GM18502 (cell line): Measurements from ENCODE around the gene RGS17.
"Not testable (repeated sequence)": the region's sequence is repeated elsewhere in the genome, so short reads cannot be mapped to it uniquely, and the experiment has no call there.

Experiments
- ATAC-seq: cut with Tn5 transposase; IDR thresholded peaks from one replicate; pipeline ENCODE4 v1.9.1; 2021; ENCODE audit warnings: mild to moderate bottlenecking; ENCODE audit not compliant: unreplicated experiment, poor library complexity

RGS17 gene

DNA sequence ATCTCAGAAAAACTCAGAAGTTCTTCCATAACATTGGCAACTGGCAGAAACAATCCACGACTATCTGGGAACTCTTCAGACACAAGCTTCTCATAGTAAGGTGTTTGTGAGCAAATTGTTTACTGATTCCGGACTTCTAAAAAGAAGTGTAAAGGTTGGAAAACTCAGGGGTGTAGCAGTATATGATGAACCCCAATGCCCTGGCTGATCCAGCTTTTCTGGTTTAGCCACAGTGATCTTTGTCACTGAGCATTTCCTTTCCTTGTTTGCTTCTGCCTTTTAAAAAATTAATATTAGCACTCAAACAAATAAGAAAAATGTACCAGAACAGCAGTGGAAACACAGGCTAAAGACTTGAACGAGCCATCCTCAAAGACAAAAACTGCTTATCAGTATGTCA is 4.9 kb downstream of the RGS17 start:
- ATAC-seq = no peak

DNA sequence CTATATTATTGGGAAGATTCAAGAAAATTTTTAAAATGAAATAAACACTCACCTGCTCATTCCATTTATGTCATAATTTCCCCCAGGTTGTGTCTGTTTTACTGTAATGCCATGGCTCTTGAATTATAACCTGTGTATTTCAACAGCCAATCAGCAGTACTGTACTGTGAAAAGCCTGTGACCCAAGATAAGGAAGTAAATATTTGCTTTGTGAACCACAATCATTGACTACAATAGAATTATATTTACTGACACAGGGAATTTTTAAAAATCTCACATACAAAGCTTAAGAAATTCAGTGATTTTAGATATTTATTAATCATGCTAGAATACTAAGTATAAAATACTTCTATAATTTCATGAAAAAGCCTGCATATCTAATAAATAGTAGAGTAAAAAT is 6.0 kb downstream of the RGS17 start:
- ATAC-seq = no peak

DNA sequence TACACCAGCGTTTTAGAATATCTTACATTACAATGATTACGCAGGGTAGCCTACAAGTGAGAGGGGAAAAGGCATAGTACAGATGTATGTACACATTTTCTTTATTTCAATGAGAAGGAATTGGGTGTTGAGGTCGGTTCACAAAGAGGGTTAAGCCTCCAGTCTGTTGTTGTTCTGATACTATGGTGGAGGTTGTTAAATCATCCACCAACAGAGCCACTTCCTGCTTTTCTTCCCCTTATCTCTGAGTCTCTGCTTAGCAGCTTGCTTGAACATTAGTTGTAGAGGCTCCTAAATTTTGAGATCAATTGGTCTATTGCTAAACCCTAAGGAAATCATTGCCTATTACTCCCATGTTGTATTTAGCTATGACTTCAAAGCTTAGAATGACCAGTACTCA is 7.3 kb downstream of the RGS17 start:
- peak; percentile 62 for ATAC-seq

DNA sequence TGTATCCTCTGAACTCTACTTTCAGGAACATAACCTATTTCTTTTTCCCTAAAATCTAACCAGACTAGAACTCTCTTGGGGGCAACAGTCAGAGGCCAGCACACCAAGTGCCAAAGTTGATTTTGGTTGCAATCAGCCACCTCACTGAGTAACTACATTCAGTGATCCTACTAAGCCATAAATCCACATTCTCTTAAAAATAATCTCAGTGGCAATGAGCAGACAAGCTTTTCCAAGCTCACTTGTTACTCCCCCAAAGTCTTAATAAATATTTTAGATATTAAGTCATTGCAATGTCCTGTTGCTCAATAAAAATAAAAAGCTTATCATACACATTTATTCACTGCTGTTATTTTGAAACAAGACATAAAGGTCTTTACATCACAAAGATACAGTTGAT is 9.8 kb downstream of the RGS17 start:
- no peak for ATAC-seq

DNA sequence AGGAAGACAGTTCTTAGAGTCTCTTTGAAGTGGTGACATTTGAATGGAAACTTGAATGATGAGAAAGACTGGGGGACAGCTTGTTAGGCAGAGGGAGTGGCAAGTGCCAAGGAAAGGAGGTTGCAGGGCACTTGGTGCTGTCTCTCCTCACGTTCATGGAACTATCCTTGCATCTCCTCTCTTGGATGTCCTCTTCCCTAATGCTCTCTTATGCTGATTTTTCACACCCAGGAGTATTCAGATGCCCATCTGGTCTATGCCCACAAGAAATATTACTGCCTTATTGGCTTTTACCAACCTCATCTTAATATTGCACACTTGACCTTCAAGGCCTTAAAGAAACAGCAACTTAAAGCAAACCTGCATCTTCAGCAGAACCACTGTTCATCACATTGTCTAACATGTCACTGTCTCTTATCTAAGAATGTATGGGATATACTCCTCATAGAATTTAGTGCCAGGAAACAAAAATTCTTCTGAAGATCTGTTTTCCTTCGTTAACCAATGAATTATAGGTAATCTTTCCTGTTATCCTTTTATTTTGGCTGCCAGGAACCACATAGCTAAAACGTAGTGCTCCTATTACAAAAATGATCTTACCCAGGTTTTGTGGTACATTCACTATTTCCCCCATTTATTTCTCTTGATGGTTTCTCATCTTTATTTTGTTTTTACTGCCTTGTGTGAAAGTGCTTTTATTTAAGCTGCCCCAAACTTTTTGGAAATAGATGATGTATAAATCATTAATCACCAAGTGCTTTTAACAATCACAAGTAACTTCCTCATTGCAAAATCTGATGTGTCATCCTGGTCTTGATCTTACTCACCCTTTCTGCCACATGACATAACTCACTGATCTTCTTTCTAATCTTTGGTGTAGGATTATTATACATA is 12.8 kb downstream of the RGS17 start:
- peak; percentile 99 for ATAC-seq

DNA sequence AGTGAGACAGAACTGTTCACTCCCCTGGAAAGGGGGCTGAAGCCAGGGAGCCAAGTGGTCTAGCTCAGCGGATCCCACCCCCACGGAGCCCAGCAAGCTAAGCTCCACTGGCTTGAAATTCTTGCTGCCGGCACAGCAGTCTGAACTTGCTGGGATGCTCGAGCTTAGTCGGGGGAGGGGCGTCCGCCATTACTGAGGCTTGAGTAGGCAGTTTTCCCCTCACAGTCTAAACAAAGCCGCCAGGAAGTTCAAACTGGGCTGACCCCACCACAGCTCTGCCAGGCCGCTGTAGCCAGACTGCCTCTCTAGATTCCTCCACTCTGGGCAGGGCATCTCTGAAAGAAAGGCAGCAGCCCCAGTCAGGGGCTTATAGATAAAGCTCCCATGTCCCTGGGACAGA is 20.0 kb downstream of the RGS17 start:
- not testable (repeated sequence) for ATAC-seq

DNA sequence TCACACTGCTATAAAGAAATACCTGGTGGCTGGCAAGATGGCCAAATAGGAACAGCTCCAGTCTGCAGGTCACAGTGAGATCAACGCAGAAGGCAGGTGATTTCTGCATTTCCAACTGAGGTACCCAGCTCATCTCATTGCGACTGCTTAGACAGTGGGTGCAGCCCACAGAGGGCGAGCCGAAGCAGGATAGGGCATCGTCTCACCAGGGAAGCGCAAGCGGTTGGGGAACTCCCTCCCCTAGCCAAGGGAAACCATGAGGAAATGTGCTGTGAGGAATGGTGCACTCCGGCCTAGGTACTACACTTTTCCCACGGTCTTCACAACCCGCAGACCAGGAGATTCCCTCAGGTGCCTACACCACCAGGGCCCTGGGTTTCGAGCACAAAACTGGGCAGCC is 20.5 kb downstream of the RGS17 start:
- not testable (repeated sequence) for ATAC-seq

DNA sequence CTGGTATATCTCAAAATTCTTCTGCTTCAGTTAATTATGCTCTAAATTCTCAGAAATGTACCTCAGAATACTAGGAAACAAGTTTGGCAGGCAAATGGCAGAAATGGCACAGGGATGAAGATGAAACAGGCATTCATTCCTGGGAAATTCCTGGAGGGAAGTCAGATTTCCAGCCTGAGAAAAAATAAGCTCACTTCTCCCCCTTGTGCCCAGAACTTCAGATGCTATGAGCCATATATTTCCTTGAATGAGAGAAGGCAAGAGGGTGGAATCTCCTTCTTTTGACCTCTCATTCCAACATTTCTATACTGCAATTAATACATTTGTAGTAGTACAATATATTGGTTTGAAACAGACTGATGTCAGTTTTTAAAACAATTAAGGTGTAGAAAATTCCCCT is 22.8 kb downstream of the RGS17 start:
- ATAC-seq = no peak

DNA sequence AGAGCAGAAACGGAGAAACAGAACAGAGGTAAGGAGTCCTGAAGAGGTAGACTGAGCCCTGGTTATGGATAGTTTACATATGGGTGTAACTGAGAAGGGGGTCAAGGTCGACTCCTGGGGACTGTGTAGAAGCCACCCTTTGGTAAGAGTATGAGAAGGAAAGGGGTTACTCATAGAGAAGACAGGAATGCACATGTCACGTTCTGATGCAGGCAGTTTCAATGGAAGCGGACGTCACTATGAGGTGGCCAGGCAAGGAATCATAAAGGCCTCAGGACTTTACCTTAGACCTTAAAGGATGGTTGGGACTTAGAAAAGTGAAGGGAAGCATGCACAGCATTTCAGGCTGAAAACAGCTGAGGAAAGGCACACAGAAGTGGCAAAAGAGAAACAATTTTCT is 25.1 kb downstream of the RGS17 start:
- ATAC-seq = no peak

DNA sequence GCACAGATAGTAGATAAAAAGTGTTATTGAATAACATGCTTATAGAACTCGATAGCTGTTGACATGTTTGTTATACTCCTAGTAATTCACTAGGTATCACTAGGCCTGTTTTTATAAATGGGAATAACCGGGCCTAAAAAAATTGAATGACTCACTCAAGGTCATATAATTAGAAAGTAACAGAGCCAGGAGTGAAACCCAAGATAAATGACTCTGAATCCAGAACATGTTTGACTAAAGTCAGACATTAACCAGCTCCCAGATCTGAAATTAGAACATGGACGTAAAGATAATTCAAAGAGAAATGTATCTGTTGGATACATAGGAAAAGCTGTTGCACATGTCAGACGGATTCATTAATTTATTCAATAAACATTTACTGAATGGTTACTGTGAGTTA is 26.9 kb downstream of the RGS17 start:
- no peak for ATAC-seq

DNA sequence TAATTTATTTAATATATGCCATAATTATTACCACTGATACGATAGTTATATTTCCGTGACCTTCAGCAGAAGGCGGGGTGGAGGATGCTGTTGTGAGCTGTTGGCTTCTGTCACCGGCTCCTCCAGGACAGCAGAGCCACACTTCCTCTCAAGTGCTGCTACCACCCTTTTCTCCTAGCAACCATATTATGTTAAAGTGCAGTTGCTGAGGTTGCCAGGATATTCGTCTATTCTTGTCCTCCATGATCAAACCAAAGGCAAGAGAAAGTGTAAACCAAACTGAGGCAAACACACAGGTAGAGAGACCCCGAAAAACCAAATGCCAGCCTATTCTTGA is 27.8 kb downstream of the RGS17 start:
- no peak for ATAC-seq

DNA sequence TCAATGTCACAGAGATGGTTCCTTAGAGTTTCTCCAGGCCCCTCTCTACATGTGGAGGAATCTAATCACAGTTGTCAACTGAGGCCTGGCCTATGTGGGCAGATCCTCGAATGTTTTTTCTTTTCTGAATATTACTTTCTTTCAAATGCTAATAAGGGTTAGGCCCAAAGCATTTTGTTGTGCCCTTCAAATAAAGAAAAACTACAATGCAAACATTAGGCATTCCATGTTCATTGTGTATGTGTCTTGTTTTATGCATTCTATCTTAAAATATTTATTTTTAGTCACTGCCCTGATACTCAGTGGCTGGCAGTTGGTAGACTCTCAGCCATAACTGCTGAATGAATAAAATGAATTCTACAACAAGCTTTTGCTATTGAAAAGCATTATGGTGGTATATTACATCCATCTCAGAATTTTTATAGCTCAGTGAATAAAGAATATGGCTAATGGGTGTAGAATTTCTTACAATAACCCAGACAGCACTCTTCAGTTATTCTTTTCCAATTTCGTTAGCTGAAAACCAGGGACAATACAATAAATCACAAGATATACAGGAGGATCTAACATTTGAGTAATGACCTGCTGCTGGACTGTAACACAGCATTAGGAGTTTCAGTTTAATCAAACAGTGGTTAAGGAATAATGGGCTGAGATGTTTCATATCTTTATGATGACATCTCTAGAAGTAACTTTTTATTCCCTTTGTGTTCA is 28.3 kb downstream of the RGS17 start:
- ATAC-seq = no peak

DNA sequence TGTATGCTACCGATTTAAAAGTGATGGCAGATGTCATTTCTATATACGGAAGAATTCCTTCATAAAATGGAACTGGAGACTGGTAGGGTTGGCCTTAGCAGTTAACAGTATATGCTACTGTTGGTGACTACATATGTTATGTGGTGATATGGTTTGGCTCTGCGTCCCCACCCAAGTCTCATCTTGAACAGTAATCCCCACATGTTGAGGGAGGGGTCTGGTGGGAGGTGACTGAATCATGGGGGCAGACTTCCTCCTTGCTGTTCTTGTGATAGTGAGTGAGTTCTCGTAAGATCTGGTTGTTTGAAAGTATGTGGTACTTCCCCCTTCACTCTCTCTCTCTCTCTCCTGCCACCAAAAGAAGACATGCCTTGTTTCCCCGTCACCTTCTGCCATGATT is 29.6 kb downstream of the RGS17 start:
- no peak for ATAC-seq

DNA sequence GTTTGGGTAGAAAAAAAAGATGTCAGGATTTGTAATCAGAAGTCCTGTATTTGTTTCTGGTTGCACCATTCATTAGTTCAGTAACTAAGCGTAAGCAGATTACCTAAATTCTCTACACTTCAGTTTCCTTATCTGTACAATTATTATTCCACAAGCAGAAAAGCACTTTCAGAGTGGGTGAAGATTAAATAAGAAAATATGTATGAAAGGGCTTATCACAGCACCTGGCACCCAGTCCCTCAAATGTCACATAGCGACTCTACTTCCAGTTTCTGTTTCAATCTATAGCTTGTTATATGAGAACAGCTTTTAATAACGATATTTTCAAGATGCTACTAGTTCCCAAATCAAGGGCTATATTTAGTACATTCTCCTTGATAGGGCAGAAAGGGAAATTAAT is 31.4 kb downstream of the RGS17 start:
- ATAC-seq = no peak

DNA sequence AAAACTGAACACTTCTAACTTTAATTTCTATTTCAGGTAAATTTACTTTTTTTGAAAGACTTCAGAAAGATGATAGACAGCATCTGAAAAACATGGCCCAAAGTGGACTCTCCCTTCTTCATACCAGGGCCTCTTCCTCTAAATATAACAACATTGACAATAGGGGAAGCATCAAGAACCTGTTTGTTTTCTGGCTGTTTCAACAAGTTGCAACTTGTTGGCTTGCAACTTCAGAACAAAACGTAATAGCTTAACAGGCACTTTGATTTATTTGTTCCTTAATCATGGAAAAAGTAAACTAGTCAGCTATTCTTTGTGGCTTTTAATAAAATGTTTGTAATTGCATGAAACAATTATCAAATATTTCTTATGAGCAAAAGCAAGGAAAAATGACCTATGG is 34.3 kb downstream of the RGS17 start:
- no peak for ATAC-seq

DNA sequence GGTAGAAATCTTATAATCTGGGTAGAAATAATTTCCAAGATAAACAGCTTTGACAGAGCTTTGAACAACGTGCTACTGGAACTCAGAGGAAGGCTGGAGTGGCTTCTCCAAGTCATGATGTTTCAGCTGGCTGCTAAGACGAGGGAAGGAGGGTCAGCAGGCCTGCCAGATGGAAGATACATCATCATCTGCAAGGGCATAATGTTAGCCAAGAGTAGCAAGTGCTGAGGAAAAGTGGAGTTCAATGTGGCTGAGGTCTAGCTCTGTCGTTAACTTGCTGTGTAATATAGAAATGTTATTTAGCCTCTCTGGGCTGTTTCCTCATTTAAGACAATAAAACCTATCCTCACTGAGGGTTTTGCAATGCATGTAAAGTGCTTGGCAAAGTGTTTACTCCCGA is 35.1 kb downstream of the RGS17 start:
- ATAC-seq = no peak

DNA sequence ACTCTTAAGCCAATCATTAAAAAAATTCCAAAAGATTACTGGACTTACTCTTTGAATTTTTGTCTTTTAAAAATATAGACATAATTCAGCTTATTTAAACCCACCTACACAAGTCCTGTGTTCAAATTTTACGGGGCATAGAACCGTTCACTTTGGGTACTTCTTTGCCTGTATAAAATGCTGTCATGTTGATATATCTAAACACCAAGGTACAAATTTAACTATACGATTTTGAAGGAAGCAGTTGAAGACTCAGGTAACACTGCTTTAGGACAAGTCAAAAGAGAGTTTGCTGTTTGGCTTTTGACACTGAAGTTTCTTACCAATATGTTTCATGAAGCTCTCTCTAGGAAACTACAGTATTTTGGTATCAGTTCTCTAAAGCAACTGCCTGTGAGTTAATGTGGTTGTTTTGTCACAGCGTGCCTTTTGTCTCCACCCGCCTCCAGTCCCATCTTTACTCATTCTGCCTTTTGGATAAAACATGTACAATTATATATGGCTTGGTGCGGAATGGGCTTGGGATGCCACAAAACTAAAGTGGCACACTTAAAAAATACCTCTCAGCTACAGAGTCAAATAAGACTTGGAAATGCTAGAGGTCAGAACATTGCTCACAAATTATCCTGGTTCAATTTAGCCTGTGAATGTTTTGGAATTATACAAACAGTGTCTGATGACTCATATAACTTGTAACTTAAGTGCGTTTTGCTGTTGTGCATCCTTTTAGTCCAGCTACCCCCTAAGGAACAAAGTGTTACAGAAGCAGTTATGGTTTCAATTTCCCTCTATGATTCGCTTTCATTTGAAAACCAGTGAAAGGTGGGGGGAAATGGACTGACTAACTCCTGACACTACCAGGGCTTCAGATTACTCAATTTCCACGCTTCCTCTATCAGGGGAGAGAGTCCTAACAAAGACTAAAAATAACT is 38.7 kb downstream of the RGS17 start:
- peak; percentile 92 for ATAC-seq

DNA sequence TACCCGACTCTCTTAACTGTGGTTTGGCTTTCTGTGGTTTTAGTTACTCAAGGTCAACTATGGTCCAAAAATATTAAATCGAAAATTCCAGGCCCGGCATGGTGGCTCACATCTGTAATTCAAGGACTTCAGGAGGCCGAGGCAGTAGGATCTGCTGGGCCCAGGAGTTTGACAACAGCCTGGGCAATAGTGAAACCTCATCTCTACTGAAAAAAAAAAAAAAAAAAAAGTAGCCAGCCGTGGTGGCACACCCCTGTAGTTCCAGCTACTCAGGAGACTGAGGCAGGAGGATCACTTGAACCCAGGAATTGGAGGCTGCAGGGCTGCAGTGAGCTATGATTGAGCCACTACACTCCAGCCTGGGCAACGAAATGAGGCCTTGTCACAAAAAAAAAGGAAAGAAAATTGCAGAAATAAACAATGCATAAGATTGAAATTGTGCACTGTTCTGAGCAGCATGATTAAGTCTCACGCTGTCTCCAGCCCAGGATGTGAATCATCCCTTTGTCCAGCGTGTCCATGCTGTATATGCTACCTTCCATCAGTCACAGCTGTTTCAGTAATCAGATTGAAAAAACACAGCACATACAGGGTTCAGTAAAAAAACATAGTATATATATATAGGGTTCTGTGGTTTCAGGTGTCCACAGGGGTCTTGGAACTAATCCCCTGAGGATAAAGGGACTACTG is 40.7 kb downstream of the RGS17 start:
- ATAC-seq = no peak

DNA sequence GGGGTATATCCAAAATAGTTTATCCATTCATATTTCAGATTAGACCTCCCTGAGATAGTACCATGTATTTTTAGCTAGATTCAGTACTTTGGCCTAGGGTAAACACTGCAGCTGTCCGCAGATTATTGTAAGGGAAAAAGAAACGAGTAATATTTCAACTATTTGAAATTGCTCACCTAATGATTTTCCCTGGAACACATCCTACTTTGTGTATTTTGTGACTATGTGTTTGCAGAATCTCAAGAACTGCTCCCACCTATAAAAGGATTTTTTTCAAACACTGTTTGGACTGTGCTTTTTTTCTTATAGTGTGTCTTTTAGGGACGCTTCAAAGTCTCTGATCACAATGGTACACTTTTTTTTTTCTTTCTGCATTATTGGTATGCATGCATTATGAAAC is 42.3 kb downstream of the RGS17 start:
- no peak for ATAC-seq

DNA sequence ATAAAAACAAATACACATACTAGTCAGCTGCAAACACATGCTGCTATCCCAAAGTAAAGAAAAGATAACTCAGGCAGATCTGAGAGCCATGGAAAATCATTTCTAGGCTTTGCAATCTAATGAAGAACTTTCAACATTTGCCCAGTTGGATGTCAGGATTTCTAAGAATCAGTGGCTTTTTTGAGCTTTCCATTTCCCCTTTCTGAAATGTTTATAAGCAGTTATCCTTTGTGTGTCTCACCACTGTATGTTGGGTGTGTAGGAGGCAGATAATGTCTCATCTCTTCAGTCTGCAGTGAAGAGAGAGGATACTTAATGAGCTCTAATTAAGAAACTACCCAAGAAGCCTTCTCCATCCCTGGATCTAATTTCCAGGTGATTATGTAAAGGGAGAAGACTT is 43.6 kb downstream of the RGS17 start:
- ATAC-seq = no peak
